22Rv1 (cell line): ENCODE results near the gene HLCS.

ENCODE experiments used
- ZFX ChIP-seq: fragments of 450-650 bp; IDR thresholded peaks from 2 replicates; pipeline ENCODE4 v1.6.1; 2017; ENCODE audit warnings: antibody characterized with exemption, borderline replicate concordance
- TF ChIP-seq, protein P1 (sequence below): fragments of 450-650 bp; IDR thresholded peaks from 2 replicates; pipeline ENCODE4 v1.5.1; 2017; ENCODE audit warnings: mild to moderate bottlenecking

DNA sequence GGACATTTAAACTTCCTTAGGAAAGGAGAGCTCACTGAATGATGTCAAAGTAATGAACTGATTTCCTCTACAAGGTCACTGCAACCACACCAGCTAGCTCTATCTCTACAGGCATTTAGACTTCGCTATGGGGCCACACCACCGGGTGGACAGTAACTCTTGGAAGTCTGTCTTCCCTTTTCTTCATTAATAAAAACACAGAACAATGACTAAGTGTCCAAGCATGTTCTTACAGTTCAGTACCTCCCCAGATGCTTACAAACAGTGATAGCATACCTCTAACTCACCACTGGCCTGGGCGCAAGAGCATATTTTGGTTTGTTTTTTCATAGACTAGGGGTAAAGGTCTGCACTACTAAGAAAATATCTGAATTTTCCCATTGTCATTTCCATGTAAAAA, 212.9 kb downstream of the HLCS start:
- TF ChIP-seq, protein P1, sequence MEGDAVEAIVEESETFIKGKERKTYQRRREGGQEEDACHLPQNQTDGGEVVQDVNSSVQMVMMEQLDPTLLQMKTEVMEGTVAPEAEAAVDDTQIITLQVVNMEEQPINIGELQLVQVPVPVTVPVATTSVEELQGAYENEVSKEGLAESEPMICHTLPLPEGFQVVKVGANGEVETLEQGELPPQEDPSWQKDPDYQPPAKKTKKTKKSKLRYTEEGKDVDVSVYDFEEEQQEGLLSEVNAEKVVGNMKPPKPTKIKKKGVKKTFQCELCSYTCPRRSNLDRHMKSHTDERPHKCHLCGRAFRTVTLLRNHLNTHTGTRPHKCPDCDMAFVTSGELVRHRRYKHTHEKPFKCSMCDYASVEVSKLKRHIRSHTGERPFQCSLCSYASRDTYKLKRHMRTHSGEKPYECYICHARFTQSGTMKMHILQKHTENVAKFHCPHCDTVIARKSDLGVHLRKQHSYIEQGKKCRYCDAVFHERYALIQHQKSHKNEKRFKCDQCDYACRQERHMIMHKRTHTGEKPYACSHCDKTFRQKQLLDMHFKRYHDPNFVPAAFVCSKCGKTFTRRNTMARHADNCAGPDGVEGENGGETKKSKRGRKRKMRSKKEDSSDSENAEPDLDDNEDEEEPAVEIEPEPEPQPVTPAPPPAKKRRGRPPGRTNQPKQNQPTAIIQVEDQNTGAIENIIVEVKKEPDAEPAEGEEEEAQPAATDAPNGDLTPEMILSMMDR, result no peak
- TF ChIP-seq ZFX, result no peak
